IMR-90 (cell line): ENCODE measurements around the gene BOD1L1. TPM values are rescaled to one million over a fixed set of nuclear protein-coding genes. Genes with fewer than 3 reads are reported as not detected.

Source experiments
- ATAC-seq: fragments of 200-7000 bp; cut with Tn5 transposase; 2 replicates; pipeline ENCODE4 v1.9.1; 2020; ENCODE audit warnings: low read depth, mild to moderate bottlenecking, moderate library complexity
- BruUV-seq: library from RNA; stranded (reverse); fragments of 400-500 nt; replicated peaks from 2 replicates; lab custom pipeline; 2021; lab: Mats Ljungman, UMichigan
- CTCF ChIA-PET: fragments of 300-600 bp; formaldehyde crosslinking; extraction: SDS; loops from one replicate; lab custom pipeline; 2021; ENCODE audit warnings: antibody characterized with exemption; lab: Yijun Ruan, JAX
- POLR2A ChIA-PET: fragments of 300-600 bp; sonication (Branson Sonifier 250); formaldehyde crosslinking; loops from one replicate; lab custom pipeline; 2022; ENCODE audit warnings: antibody characterized with exemption; ENCODE audit not compliant: unreplicated experiment; lab: Charles Lee
- DNase-seq: peaks from one replicate; pipeline ENCODE4 v3.0.0; 2013
- H2AFZ ChIP-seq: replicated peaks from 2 replicates; pipeline ENCODE3; 2013; ENCODE audit warnings: low read length, mild to moderate bottlenecking; ENCODE audit not compliant: poor library complexity
- H2AK5ac ChIP-seq: 2 replicates; pipeline ENCODE4 v1.6.1; 2013; ENCODE audit warnings: low read depth, low read length, inconsistent platforms
- H2AK9ac ChIP-seq: replicated peaks from 2 replicates; pipeline ENCODE3; 2013; ENCODE audit warnings: mild to moderate bottlenecking, low read depth, low read length, moderate library complexity; ENCODE audit not compliant: poor library complexity
- H2BK120ac ChIP-seq: 2 replicates; pipeline ENCODE4 v1.6.1; 2013; ENCODE audit warnings: low read depth, low read length, inconsistent platforms
- H2BK15ac ChIP-seq: 3 replicates; pipeline ENCODE4 v1.6.1; 2013; ENCODE audit warnings: low read depth, low read length, inconsistent platforms
- H2BK20ac ChIP-seq: 2 replicates; pipeline ENCODE4 v1.6.1; 2013; ENCODE audit warnings: low read depth, mild to moderate bottlenecking, inconsistent platforms, low read length, moderate library complexity
- H2BK5ac ChIP-seq: 2 replicates; pipeline ENCODE4 v1.6.1; 2013; ENCODE audit warnings: mild to moderate bottlenecking, low read depth, low read length, inconsistent platforms; ENCODE audit not compliant: poor library complexity, severe bottlenecking
- H3K14ac ChIP-seq: replicated peaks from 2 replicates; pipeline ENCODE4 v1.6.1; 2013; ENCODE audit warnings: low read depth, low read length, inconsistent platforms
- H3K18ac ChIP-seq: 2 replicates; pipeline ENCODE4 v1.6.1; 2013; ENCODE audit warnings: low read depth, low read length, control low read depth
- H3K23ac ChIP-seq: 2 replicates; pipeline ENCODE4 v1.6.1; 2013; ENCODE audit warnings: low read depth, low read length, inconsistent platforms
- H3K27ac ChIP-seq: 2 replicates; pipeline ENCODE4 v1.5.1; 2013; ENCODE audit warnings: mild to moderate bottlenecking, control low read depth, low read length; ENCODE audit not compliant: insufficient read depth
- H3K27me3 ChIP-seq: 2 replicates; pipeline ENCODE4 v1.6.1; 2013; ENCODE audit warnings: low read length; ENCODE audit not compliant: control insufficient read depth, insufficient read depth
- H3K36me3 ChIP-seq: 2 replicates; pipeline ENCODE4 v1.6.1; 2013; ENCODE audit warnings: low read length, mixed read lengths; ENCODE audit not compliant: control insufficient read depth, insufficient read depth
- H3K4ac ChIP-seq: 2 replicates; pipeline ENCODE4 v1.6.1; 2013; ENCODE audit warnings: low read depth, low read length, inconsistent platforms
- H3K4me1 ChIP-seq: 2 replicates; pipeline ENCODE4 v1.6.1; 2013; ENCODE audit warnings: low read length, mixed read lengths; ENCODE audit not compliant: control insufficient read depth, insufficient read depth
- H3K4me2 ChIP-seq: 2 replicates; pipeline ENCODE4 v1.6.1; 2013; ENCODE audit warnings: low read depth, mild to moderate bottlenecking, control low read depth, low read length, moderate library complexity
- H3K4me3 ChIP-seq: 2 replicates; pipeline ENCODE4 v1.5.1; 2013; ENCODE audit warnings: low read depth, mild to moderate bottlenecking, control low read depth, low read length, moderate library complexity; ENCODE audit not compliant: insufficient read depth
- H3K56ac ChIP-seq: 2 replicates; pipeline ENCODE4 v1.6.1; 2013; ENCODE audit warnings: low read length, inconsistent platforms; ENCODE audit not compliant: insufficient read depth; ENCODE audit errors: extremely low read depth
- H3K79me1 ChIP-seq, 2 experiments: 2 replicates each; pipeline ENCODE4 v1.6.1; 2013; ENCODE audit warnings: low read length in 2 of 2, inconsistent platforms in 1 of 2, low read depth in 1 of 2
- H3K9ac ChIP-seq: 2 replicates; pipeline ENCODE4 v1.6.1; 2013; ENCODE audit warnings: low read depth, low read length, control low read depth
- H3K9me1 ChIP-seq: 2 replicates; pipeline ENCODE4 v1.6.1; 2013; ENCODE audit warnings: low read length, inconsistent platforms; ENCODE audit not compliant: insufficient read depth
- H3K9me3 ChIP-seq: 2 replicates; pipeline ENCODE4 v1.6.1; 2013; ENCODE audit warnings: low read length; ENCODE audit not compliant: control insufficient read depth, insufficient read depth
- H4K20me1 ChIP-seq: 2 replicates; pipeline ENCODE4 v1.6.1; 2013; ENCODE audit warnings: low read length, inconsistent platforms; ENCODE audit not compliant: insufficient read depth
- H4K5ac ChIP-seq: 2 replicates; pipeline ENCODE4 v1.6.1; 2013; ENCODE audit warnings: mild to moderate bottlenecking, low read depth, low read length, control low read depth
- H4K8ac ChIP-seq, 2 experiments: 2 replicates each; pipeline ENCODE4 v1.6.1; 2013; ENCODE audit warnings: low read depth in 2 of 2, low read length in 2 of 2, control low read depth in 1 of 2, inconsistent platforms in 1 of 2
- H4K91ac ChIP-seq: 2 replicates; pipeline ENCODE4 v1.6.1; 2013; ENCODE audit warnings: low read depth, low read length, inconsistent platforms; ENCODE audit not compliant: insufficient read depth
- CEBPB ChIP-seq: IDR thresholded peaks from 2 replicates; pipeline ENCODE4 v1.6.1; 2012; ENCODE audit warnings: low read depth, low read length, improper control_type of control experiment
- FOS ChIP-seq: fragments of 150-350 bp; IDR thresholded peaks from 2 replicates; pipeline ENCODE4 v1.6.1; 2016; ENCODE audit warnings: low read depth, low read length
- POLR2A ChIP-seq: IDR thresholded peaks from 2 replicates; pipeline ENCODE4 v1.6.1; 2012; ENCODE audit warnings: mild to moderate bottlenecking, low read depth, low read length
- RFX5 ChIP-seq: IDR thresholded peaks from 2 replicates; pipeline ENCODE4 v1.8.0; 2012; ENCODE audit warnings: low read depth, mild to moderate bottlenecking, low read length, moderate library complexity
- WGBS, 2 experiments: methylation state at CpG; one replicate each; pipeline versions ENCODE4 v1.1.5 to v1.1.7; 2013; ENCODE audit warnings: missing lambda C conversion rate in 2 of 2; ENCODE audit not compliant: insufficient read length in 1 of 2; ENCODE audit errors: extremely low coverage in 2 of 2; 5-methylcytosine and 5-hydroxymethylcytosine counted together
- dilution Hi-C: fragments of 300-500 bp; cut with HindIII; formaldehyde crosslinking; loops from one replicate; pipeline ENCODE4 v1.14.3; 2018; ENCODE audit warnings: low sequenced_read_pairs; ENCODE audit not compliant: unreplicated experiment
- in situ Hi-C: fragments of 300-500 bp; cut with MboI; formaldehyde crosslinking; loops from 3 replicates; pipeline ENCODE4 v1.14.3; 2019; ENCODE audit warnings: low sequenced_read_pairs, inconsistent platforms, mixed read lengths
- intact Hi-C: fragments of 100-400 bp; cut with micrococcal nuclease; formaldehyde crosslinking; loops from 2 replicates; pipeline ENCODE4 v1.10.0; 2022
- polyA plus RNA-seq, 3 experiments: library from polyadenylated mRNA; depleted of rRNA; stranded (reverse); fragments of >200 nt; gene quantifications; 2 replicates each; pipeline ENCODE4 v1.2.3, GENCODE V29; 2012; ENCODE audit warnings: low replicate concordance in 1 of 3
- total RNA-seq: library from RNA; depleted of rRNA; stranded (reverse); fragments of >200 nt; gene quantifications from 2 replicates; pipeline ENCODE4 v1.2.3, GENCODE V29; 2012
- TF ChIP-seq, protein P1 (sequence below): fragments of 150-350 bp; IDR thresholded peaks from 2 replicates; pipeline ENCODE4 v1.6.1; 2016; ENCODE audit warnings: low read depth, mild to moderate bottlenecking, low read length, moderate library complexity, borderline replicate concordance

BOD1L1 gene
- total and polyA plus RNA-seq, 2 of the 4 experiments (the other 2 are of a cell fraction), result 13.5 to 26.9 TPM

GRCh38 chr4:13535708-13536361, 91.7 kb downstream of the BOD1L1 start:
- in situ Hi-C loops, result no loop called here
- CTCF ChIA-PET, result no interaction called here

More at GRCh38 chr4:13535708-13536361, 91.7 kb downstream of the BOD1L1 start:
- H3K9ac ChIP-seq, result no peak overlapping the region
- H2BK20ac ChIP-seq, result no peak overlapping the region
- no peak overlapping the region for H2BK15ac ChIP-seq
- no peak overlapping the region for H3K4me2 ChIP-seq
- 6% methylated on average over 17 of the region's 39 CpGs; no CpG with 5 or more reads in 1 of the 2 experiments for WGBS, 2 experiments
- no peak overlapping the region for H3K14ac ChIP-seq
- peaks cover 18% of the 10 kb centered on the region for H3K9me3 ChIP-seq
- POLR2A ChIA-PET, result no interaction called here
- no peak for TF ChIP-seq FOS
- no peak for TF ChIP-seq RFX5
- no peak for TF ChIP-seq CEBPB
- TF ChIP-seq POLR2A, result no peak
- TF ChIP-seq, protein P1, sequence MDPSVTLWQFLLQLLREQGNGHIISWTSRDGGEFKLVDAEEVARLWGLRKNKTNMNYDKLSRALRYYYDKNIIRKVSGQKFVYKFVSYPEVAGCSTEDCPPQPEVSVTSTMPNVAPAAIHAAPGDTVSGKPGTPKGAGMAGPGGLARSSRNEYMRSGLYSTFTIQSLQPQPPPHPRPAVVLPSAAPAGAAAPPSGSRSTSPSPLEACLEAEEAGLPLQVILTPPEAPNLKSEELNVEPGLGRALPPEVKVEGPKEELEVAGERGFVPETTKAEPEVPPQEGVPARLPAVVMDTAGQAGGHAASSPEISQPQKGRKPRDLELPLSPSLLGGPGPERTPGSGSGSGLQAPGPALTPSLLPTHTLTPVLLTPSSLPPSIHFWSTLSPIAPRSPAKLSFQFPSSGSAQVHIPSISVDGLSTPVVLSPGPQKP, result no peak
- no peak overlapping the region for H3K4ac ChIP-seq
- H4K8ac ChIP-seq, result no peak overlapping the region
- no peak overlapping the region for H2BK5ac ChIP-seq
- H3K27ac ChIP-seq, result no peak overlapping the region
- no peak overlapping the region for H3K56ac ChIP-seq
- H3K4me1 ChIP-seq, result no peaks in the 10 kb centered on the region
- ATAC-seq (no peak), DNase-seq (no peak)
- H2BK120ac ChIP-seq, result no peak overlapping the region
- no peak overlapping the region for H2AK9ac ChIP-seq
- no peak overlapping the region for H2AK5ac ChIP-seq
- no peak overlapping the region for H4K5ac ChIP-seq
- H3K9me1 ChIP-seq, result no peaks in the 10 kb centered on the region
- BruUV-seq, result no TSS peak
- intact Hi-C loops, result no loop called here
- H2AFZ ChIP-seq, result no peak overlapping the region
- H3K23ac ChIP-seq, result no peak overlapping the region
- no peaks in the 10 kb centered on the region for H3K36me3 ChIP-seq
- H4K91ac ChIP-seq, result no peak overlapping the region
- H3K4me3 ChIP-seq, result no peak overlapping the region
- no peaks in the 10 kb centered on the region for H3K79me1 ChIP-seq
- dilution Hi-C loops, result no loop called here
- H3K18ac ChIP-seq, result no peak overlapping the region
- H4K20me1 ChIP-seq, result no peaks in the 10 kb centered on the region
- H3K27me3 ChIP-seq, result peaks cover 96% of the 10 kb centered on the region
